ENCODE measurements around the gene CARD18.
"Not testable (repeated sequence)": the region's sequence is repeated elsewhere in the genome, so short reads cannot be mapped to it uniquely, and the experiment has no call there.

The CARD18 gene

GRCh38 chr11:105132716-105133511, 6.7 kb downstream of the CARD18 start:
- DNase-seq = no peak

GRCh38 chr11:105130189-105130813, 9.3 kb downstream of the CARD18 start:
- no peak for DNase-seq

GRCh38 chr11:105124756-105125155, 14.8 kb downstream of the CARD18 start:
- DNase-seq = no peak

DNA sequence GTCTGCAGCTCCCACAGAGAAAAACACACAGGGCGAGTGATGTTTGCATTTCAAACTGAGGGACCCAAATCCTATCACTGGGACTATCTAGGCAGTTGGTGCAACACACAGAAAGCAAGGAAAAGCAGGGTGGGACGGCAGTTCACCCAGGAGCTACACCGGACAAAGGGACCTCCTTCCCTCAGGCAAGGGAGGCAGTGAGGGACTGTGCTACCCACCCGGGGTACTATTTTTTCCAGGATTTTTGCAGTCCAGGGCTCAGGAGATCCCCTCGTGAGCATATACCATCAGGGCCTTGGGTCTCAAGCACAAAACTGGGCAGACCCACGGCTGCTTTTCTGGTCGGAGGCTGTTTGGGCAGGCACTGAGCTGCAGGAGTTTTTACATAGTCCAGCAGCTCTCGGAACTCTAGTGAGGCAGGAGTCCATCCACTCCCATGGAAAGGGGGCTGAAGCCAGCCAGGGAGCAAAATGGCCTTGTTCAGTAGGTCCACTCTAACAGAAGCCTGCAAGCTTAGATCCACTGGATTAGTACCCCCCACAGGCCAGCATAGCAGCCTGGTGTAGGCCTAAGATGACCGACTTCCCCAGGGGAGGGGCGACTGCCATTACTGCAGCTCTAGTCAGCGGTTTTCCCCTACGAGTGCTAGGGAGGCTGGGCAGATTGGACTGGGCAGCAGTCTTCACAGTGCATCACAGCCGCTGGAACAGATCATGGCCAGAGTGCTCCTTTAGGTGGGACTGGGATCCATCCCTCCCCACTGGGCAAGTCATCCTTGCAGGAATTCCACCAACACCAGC, 28.2 kb downstream of the CARD18 start:
- DNase-seq = no peak

DNA sequence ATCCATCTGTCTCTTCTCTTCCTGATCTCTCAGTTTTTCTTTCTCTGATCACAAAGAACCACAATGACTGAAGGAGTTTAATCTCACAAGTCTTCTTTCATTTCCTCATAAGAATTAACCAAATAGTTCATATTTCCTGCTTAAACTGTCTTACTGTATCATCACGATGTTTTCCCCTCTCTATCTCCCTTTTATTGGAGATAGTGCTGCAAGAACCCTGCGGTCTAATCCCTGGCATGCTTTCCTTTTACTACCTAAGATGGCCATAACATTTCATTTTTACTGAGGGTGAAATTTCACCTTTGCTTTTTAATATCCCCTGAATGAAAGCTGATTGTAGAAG, 28.9 kb downstream of the CARD18 start:
- no peak for DNase-seq

GRCh38 chr11:105109855-105110687, 29.5 kb downstream of the CARD18 start:
- DNase-seq = no peak

DNA sequence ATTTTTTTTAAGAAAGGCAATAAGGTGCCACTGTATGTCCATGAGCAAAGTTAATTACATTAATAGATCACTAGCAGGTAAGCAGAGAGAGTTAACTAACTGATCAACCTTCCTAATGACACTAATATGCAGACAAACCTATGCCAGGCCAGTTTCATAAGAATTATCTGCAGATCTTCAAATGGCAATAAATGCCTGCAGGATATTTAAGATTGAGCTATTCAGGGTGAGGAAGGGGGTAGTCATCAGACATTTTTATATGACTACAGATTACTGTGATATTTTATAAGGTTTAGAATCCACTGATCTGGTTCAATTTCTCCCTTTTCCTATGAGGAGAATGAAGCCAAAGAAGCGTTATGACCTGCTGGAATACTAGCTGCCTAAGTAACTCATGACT, 30.2 kb downstream of the CARD18 start:
- no peak for DNase-seq

- DNase-seq = no peak
Observed at GRCh38 chr11:105108247-105108646, 31.3 kb downstream of the CARD18 start.

GRCh38 chr11:105107226-105107825, 32.2 kb downstream of the CARD18 start:
- peak; percentile 63 for DNase-seq

DNA sequence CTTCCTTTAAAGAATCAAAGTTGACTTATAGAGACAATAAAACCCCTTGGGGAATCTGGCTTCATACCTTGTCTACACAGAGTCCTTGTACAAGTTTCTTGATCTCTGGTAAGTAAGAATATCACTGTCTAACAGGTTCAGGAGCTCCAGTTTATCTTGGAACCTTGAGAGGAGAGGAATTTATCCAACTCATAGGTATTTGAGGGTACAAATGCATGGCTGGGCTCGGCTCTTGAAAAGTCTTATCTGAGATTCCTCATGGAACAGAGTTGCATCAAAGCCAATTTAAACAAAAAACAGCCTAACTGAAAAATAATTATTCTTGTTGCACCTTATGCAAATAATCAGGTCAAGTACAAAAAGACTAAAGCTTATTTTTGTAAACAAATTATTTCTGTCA, 33.4 kb downstream of the CARD18 start:
- no peak for DNase-seq

DNA sequence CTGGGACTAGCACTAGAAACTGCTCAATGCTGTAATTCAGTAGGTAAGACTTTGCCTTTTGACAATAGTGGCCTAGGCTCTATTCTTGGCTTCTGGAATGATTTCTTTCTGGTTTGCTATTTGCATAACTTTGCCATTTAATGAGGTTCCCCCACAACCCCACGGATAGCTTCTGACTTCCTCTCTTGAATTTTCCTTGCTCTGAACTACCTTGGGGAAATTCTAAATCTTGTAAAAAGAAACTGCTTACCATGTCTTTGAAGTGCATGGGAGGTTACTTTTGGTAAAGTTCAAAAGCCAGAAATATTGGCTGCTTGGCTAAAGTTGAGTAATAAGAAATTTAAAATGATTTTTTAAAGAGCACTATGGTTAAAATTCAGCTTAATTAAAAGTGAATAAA, 35.3 kb downstream of the CARD18 start:
- no peak for DNase-seq

- DNase-seq = no peak
Observed at GRCh38 chr11:105103336-105103735, 36.2 kb downstream of the CARD18 start.

DNA sequence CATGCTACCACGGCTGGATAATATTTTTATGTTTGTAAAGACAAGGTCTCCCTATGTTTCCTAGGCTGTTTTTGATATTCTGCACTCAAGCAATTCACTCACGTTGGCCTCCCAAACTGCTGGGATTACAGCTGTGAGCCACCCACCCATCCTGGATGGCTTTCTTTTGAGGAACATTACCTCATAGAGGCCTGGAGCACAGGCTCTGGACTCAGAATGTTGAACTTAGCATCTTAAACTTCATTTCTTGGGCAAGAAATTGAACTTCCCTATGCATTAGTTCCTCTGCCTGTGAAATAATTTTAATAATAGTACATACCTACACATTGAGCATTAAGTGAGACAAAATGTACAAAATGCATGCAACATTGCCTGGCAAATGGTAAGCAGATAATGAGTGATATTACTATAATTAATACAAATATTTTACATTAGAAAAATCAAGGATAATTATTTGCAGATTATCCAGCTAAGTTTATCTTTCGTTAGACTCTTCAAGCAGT, 37.4 kb downstream of the CARD18 start:
- not testable (repeated sequence) for DNase-seq

DNA sequence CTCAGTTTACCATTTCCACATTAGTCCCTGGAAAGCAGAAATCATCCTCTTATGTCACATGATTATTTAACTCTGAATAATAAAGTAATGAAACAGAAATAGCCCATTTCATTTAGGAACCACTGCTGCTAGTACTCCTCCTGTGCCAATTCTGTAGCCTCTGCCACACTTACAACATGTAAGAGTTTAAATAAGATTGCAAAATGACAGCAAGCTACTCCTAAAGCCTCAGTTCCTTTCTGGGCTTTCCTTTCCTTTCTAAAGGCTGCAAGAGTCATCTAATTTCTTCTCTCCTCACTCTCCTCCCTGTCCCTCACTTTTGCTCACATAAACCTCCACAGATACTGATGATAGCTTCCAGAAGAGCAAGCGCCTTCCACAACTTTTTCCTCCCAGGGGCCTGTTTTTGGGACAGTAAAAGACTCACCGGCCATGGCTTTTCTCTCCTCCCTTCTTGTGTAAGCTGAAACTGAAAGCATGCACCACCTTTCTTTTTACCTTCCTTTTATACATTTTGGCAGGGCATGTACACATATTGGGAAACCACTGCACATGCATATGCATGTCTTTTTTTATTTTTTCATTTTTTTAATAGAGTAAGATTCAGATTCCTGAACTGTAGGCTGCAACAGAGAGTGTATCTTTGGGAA, 38.5 kb downstream of the CARD18 start:
- peak; percentile 41 for DNase-seq

DNA sequence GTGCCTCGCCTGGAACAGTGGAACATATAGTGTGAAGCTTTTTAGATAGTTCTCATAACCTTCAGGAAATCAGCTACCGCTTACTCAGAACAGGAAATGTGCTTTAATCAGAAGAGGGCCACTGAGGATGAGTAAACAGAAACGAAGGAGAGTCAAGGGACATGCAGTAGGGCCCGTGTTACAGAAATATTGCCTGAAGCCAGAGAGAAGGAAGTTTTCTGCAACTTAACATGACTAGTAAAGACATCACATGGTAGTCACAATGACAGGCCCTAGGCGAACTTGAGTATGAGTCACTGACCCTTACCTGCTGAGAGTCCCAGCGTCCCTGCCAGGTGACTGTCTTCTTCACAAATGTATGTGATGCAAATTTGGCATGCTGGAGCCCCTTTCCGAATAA, 39.4 kb downstream of the CARD18 start:
- peak; percentile 75 for DNase-seq

- DNase-seq = not testable (repeated sequence)
Observed at GRCh38 chr11:105099594-105099993, 40.0 kb downstream of the CARD18 start.

DNA sequence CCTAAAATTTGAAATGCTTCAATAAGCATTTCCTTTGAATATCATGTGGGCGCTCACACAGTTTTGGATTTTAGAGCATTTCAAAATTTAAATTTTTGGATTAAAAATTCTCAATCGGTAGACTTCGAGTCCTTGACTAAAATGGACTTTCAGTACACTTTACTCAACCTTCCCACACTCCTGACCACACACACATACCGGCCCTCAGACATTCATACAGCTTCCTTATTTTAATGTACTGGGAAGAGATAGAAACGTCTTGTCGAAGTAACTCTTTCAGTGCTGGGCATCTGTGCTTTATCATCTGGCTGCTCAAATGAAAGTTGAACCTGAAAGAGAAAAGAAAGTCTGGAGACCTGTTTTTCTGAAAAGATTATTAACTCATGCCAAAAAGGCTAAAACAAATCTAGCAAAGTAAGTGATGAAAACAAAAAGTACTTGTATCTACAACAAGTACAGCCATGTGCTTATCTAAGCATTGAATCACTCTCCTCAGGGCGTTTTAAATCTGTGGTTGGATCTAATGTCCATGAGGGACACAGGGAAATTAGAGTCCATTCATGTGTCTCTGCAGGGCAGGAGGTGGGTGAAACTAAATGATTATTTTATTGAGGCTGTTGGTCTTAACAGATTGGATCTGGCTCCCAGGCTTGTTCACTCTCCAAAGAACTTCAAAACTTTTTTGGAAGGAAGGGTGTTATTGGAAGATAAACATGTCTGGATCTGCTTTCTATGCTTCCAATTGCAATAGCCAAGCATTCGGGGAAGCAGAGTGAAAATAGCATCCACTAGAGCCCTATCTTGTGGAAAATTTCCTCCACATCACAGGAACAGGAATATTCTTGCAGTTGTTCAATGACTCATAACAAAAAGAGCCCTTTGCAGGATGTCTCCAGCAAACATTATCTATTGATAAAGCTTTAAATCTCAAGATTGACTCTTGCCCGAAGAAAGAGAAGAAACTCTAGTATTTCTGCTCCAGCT, 47.0 kb downstream of the CARD18 start:
- no peak for DNase-seq

Measured in activated CD4-positive, alpha-beta T cell treated with anti-CD3 and anti-CD28 coated beads, Interleukin-2, amount 50 U/mL, for 16 hours (primary cell).